ENCODE data around the gene SUCLA2. TPM values are rescaled to one million over a fixed set of nuclear protein-coding genes. Genes with fewer than 3 reads are reported as not detected.

SUCLA2 gene
- total and polyA plus RNA-seq, 2 experiments from 2014 or later: 56.9 to 60.6 TPM

- WGBS (ENCODE audit: low lambda C conversion rate, missing lambda C conversion rate): 90% methylated on average over 4 of the region's 4 CpGs
- no peak overlapping the region for H3K4me3 ChIP-seq
- no peak overlapping the region for H3K27ac ChIP-seq
- peaks cover 3% of the 10 kb centered on the region for H3K36me3 ChIP-seq (replicated peaks; ENCODE audit: insufficient read depth, low read depth)
- no peak for TF ChIP-seq EZH2 (IDR thresholded peaks at IDR 0.05; ENCODE audit: borderline replicate concordance)
- no peak for TF ChIP-seq CTCF (IDR thresholded peaks at IDR 0.05; ENCODE audit: poor library complexity)
- no peak for TF ChIP-seq EZH2phosphoT487 (IDR thresholded peaks at IDR 0.05; ENCODE audit: low read depth, severe bottlenecking, unreplicated experiment)
- no peaks in the 10 kb centered on the region for H3K9me3 ChIP-seq (ENCODE audit: low read depth)
- no peaks in the 10 kb centered on the region for H3K9me2 ChIP-seq (replicated peaks; ENCODE audit: insufficient read depth)
- H2AFZ ChIP-seq: no peak overlapping the region
- DNase-seq (ENCODE audit: low spot score): no peak
- no peaks in the 10 kb centered on the region for H3K4me1 ChIP-seq (ENCODE audit: insufficient read depth)
- no peaks in the 10 kb centered on the region for H4K20me1 ChIP-seq (ENCODE audit: insufficient read depth, poor library complexity, severe bottlenecking)
- peaks cover 65% of the 10 kb centered on the region for H3K79me2 ChIP-seq
- no peak overlapping the region for H3K4me2 ChIP-seq
- H3K27me3 ChIP-seq: no peaks in the 10 kb centered on the region
Measured at GRCh38 chr13:47991859-47992258, 9.2 kb downstream of the SUCLA2 start.

- 100% methylated on average over 2 of the region's 2 CpGs for WGBS (ENCODE audit: low lambda C conversion rate, missing lambda C conversion rate)
- TF ChIP-seq EZH2 (IDR thresholded peaks at IDR 0.05; ENCODE audit: borderline replicate concordance): no peak
- TF ChIP-seq CTCF (IDR thresholded peaks at IDR 0.05; ENCODE audit: poor library complexity): no peak
- TF ChIP-seq EZH2phosphoT487 (IDR thresholded peaks at IDR 0.05; ENCODE audit: low read depth, severe bottlenecking, unreplicated experiment): no peak
- Histone ChIP-seq H3K4me3 (no peak overlapping the region), H3K4me2 (peak overlapping the region; percentile 41), H3K27ac (no peak overlapping the region), H3K4me1 (ENCODE audit: insufficient read depth) (no peaks in the 10 kb centered on the region), H2AFZ (no peak overlapping the region), H3K9me2 (replicated peaks; ENCODE audit: insufficient read depth) (no peaks in the 10 kb centered on the region), H3K9me3 (ENCODE audit: low read depth) (no peaks in the 10 kb centered on the region), H3K79me2 (peaks cover 56% of the 10 kb centered on the region), H3K36me3 (replicated peaks; ENCODE audit: insufficient read depth, low read depth) (peaks cover 3% of the 10 kb centered on the region), H4K20me1 (ENCODE audit: insufficient read depth, poor library complexity, severe bottlenecking) (no peaks in the 10 kb centered on the region), H3K27me3 (no peaks in the 10 kb centered on the region)
- DNase-seq (ENCODE audit: low spot score): peak; percentile 9
Measured at GRCh38 chr13:47990920-47991466, 10.1 kb downstream of the SUCLA2 start.

GRCh38 chr13:47990427-47990826 is 10.6 kb downstream of the SUCLA2 start:
- Histone ChIP-seq H3K36me3 (replicated peaks; ENCODE audit: insufficient read depth, low read depth) (peaks cover 3% of the 10 kb centered on the region), H3K9me3 (ENCODE audit: low read depth) (no peaks in the 10 kb centered on the region), H3K4me2 (peak overlapping the region; percentile 41), H4K20me1 (ENCODE audit: insufficient read depth, poor library complexity, severe bottlenecking) (no peaks in the 10 kb centered on the region), H3K27me3 (no peaks in the 10 kb centered on the region), H3K4me1 (ENCODE audit: insufficient read depth) (no peaks in the 10 kb centered on the region), H3K9me2 (replicated peaks; ENCODE audit: insufficient read depth) (no peaks in the 10 kb centered on the region), H3K79me2 (peaks cover 51% of the 10 kb centered on the region), H3K27ac (no peak overlapping the region), H2AFZ (no peak overlapping the region), H3K4me3 (no peak overlapping the region)
- WGBS (ENCODE audit: low lambda C conversion rate, missing lambda C conversion rate): 92% methylated on average over 1 of the region's 1 CpG
- DNase-seq (ENCODE audit: low spot score): no peak
- TF ChIP-seq EZH2 (IDR thresholded peaks at IDR 0.05; ENCODE audit: borderline replicate concordance) (no peak), EZH2phosphoT487 (IDR thresholded peaks at IDR 0.05; ENCODE audit: low read depth, severe bottlenecking, unreplicated experiment) (no peak), CTCF (IDR thresholded peaks at IDR 0.05; ENCODE audit: poor library complexity) (no peak)

Data from hepatocyte (in vitro differentiated cells).